Small intestine (tissue), 16 donors: Measurements from ENCODE around the gene PRKAG1. TPM values are rescaled to one million over a fixed set of nuclear protein-coding genes. Genes with fewer than 3 reads are reported as not detected.
A peak's percentile ranks its signal among the peaks of the same experiment; 100 is the strongest.
"Not testable (repeated sequence)": the region's sequence is repeated elsewhere in the genome, so short reads cannot be mapped to it uniquely, and the experiment has no call there.

Source experiments
- DNase-seq, 2 donors: peaks; one replicate each; pipeline versions ENCODE4 v3.0.0 to v3.0.0-alpha.2; 2013
- FAIRE-seq: peaks from 2 replicates; lab custom pipeline; 2012; peaks lifted over from hg19 to GRCh38; lab: Jason Lieb, UNC
- H3K27ac ChIP-seq, 3 donors: one replicate each; pipeline ENCODE4 v1.5.1; 2013; ENCODE audit warnings: low read length in 2 of 3, mild to moderate bottlenecking in 2 of 3, control low read depth in 1 of 3, inconsistent platforms in 1 of 3, low read depth in 1 of 3, moderate library complexity in 1 of 3
- H3K27me3 ChIP-seq, 3 donors: one replicate each; pipeline ENCODE4 v1.6.1; 2013; ENCODE audit warnings: low read length in 3 of 3, inconsistent platforms in 1 of 3; ENCODE audit not compliant: control insufficient read depth in 3 of 3, insufficient read depth in 3 of 3
- H3K36me3 ChIP-seq, 3 donors: one replicate each; pipeline ENCODE4 v1.6.1; 2013; ENCODE audit warnings: low read length in 3 of 3, inconsistent platforms in 1 of 3, low read depth in 1 of 3, mild to moderate bottlenecking in 1 of 3, moderate library complexity in 1 of 3; ENCODE audit not compliant: control insufficient read depth in 3 of 3, insufficient read depth in 2 of 3
- H3K4me1 ChIP-seq, 3 donors: one replicate each; pipeline ENCODE4 v1.6.1; 2013; ENCODE audit warnings: low read length in 2 of 3, inconsistent platforms in 1 of 3, low read depth in 1 of 3, mild to moderate bottlenecking in 1 of 3, moderate library complexity in 1 of 3; ENCODE audit not compliant: control insufficient read depth in 3 of 3, insufficient read depth in 2 of 3
- H3K4me3 ChIP-seq, 3 donors: one replicate each; pipeline ENCODE4 v1.5.1; 2013; ENCODE audit warnings: low read length in 3 of 3, control low read depth in 1 of 3, inconsistent platforms in 1 of 3, low read depth in 1 of 3, mild to moderate bottlenecking in 1 of 3, moderate library complexity in 1 of 3
- H3K9me3 ChIP-seq, 2 donors: one replicate each; pipeline ENCODE4 v1.6.1; 2013; ENCODE audit warnings: low read depth in 1 of 2, low read length in 1 of 2; ENCODE audit not compliant: control insufficient read depth in 2 of 2, insufficient read depth in 1 of 2
- WGBS, 3 donors: extraction: QIAGEN DNeasy Blood & Tissue Kit; methylation state at CpG; one replicate each; pipeline ENCODE4 v1.1.7; 2013; 5-methylcytosine and 5-hydroxymethylcytosine counted together
- long read RNA-seq, 10 donors: transcript quantifications; one replicate each; lab custom pipeline, GENCODE V29; 2026
- polyA plus RNA-seq, 4 donors: library from polyadenylated mRNA; stranded (reverse) in 3 of 4; unstranded in 1 of 4; fragments of 200-250 nt in 3 of 4; fragments of 120-200 nt in 1 of 4; gene quantifications; one replicate each; pipeline versions ENCODE4 v1.2.1 to v1.2.3, GENCODE V29; 2013
- donor health status: healthy with polysubstance abuse.
- donor health status: control.
- donor health status: control.
- donor health status: Bipolar disorder and iron deficiency.
- donor health status: healthy.

PRKAG1 gene
- polyA plus RNA-seq, result 10 to 100 TPM; 50.0 to 69.7 (median 60.6) TPM
- long read RNA-seq, donor 1, transcript PRKAG1-206 (12 exons, 1,699 nt), result major isoform, 15 of 25 reads
- long read RNA-seq, donor 1, partial matches to known transcripts, result 8 of 25 reads
- long read RNA-seq, donor 1, other reads (novel, unspliced or antisense), result 0 of 25 reads
- long read RNA-seq, donor 2, partial matches to known transcripts, result 0 of 2 reads
- long read RNA-seq, donor 2, other reads (novel, unspliced or antisense), result 0 of 2 reads
- long read RNA-seq, donor 3, partial matches to known transcripts, result 17 of 22 reads
- long read RNA-seq, donor 3, other reads (novel, unspliced or antisense), result 0 of 22 reads
- long read RNA-seq, donor 4, result 0 reads
- long read RNA-seq, donor 5, partial matches to known transcripts, result 0 of 5 reads
- long read RNA-seq, donor 5, other reads (novel, unspliced or antisense), result 0 of 5 reads
- long read RNA-seq, donor 6, transcript PRKAG1-206 (12 exons, 1,699 nt), result major isoform, 12 of 14 reads
- long read RNA-seq, donor 6, partial matches to known transcripts, result 0 of 14 reads
- long read RNA-seq, donor 6, other reads (novel, unspliced or antisense), result 0 of 14 reads
- long read RNA-seq, donor 7, result 0 reads
- long read RNA-seq, donor 8, result 0 reads
- long read RNA-seq, donor 9, partial matches to known transcripts, result 0 of 1 reads
- long read RNA-seq, donor 9, other reads (novel, unspliced or antisense), result 0 of 1 reads
- long read RNA-seq, donor 10, transcript PRKAG1-206 (12 exons, 1,699 nt), result major isoform, 5 of 8 reads
- long read RNA-seq, donor 10, partial matches to known transcripts, result 0 of 8 reads
- long read RNA-seq, donor 10, other reads (novel, unspliced or antisense), result 0 of 8 reads

DNA sequence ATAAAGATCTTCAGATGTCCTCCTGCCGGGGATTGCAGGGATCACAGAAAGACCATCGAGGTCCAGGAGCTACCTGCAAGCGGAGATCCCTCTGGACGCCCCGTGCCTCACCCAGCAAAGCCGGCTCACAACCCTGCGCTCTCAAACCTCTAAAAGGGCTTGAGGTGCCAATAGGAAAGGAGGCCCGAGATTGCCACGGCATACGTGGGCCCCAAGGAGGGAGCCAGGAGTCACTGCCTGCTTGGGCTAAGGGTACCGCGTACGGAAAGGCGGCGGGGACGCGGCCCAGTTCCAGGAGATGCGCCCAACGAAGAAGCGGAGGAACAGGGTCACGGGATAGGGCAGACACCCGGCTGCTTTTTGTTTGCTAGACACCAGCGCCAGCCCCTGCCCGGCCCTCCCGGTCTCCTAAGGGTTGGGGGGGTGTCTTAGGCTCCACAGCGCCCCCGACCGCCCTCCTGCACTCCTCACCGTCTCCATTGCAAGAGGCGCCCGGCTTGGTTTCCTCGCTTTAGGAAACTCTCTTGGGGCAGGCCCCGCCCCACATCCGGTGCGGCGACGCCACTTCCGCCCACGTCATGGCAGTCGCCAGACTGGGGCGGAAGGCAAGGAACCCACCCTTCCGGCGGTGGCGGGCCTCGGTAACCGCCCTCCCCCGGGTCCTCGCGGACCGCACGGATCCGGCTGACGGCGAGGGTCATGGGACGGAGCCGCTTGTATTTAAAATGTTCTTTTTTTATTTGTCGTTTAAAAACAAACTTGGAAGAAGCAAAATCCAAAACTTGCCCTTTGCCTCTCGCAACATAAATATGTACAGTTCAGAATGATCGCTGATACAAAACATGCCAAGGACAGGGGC is at the start of gene PRKAG1:
PRKAG1 (minus strand) TSS at position 516 of the 859 bp plus-strand sequence; CDS start at position 480, 36 bp downstream.
- FAIRE-seq (no peak), DNase-seq (peak; percentile 96 to 99)
- H3K27me3 ChIP-seq, result no peaks in the 10 kb centered on the region
- H3K4me1 ChIP-seq, result peaks cover 4 to 6% (median 4%) of the 10 kb centered on the region in 3 donors
- peaks cover 8 to 29% (median 9%) of the 10 kb centered on the region in 3 donors for H3K36me3 ChIP-seq
- H3K27ac ChIP-seq, result peak within 1 kb of the TSS; percentile 88 to 98 (median 97)
- H3K9me3 ChIP-seq, result no peaks in the 10 kb centered on the region
- peak within 1 kb of the TSS; percentile 79 to 91 (median 90) for H3K4me3 ChIP-seq
- 0 to 1% (median 1%) methylated on average over 55 to 59 of the region's 59 CpGs for WGBS, 3 donors

DNA sequence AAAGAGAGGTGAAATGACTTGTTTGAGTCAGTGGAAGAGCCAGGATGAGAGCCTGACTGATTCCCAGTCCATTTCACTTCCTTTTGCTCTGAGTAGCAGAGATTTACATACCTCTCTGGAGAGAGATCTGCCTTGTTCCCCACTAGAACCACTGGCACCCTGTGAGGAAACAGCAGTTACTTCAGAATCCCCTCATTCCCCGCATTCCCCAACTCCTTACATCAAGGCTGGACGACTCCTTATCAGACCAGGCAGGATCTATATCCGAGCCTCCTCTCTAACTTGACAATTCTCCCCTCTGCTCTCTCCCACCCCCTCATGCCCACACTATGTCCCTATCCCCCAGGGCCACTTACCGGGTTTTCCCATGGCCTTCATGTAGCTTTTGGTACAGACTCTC is 47.5 kb upstream of the PRKAG1 start:
- H3K4me1 ChIP-seq, result peaks cover 0 to 13% (median 4%) of the 10 kb centered on the region in 3 donors
- WGBS, 3 donors, result 80 to 85% (median 82%) methylated on average over 4 of the region's 4 CpGs
- H3K27me3 ChIP-seq, result peaks cover 0 to 6% (median 0%) of the 10 kb centered on the region in 3 donors
- no peak overlapping the region for H3K27ac ChIP-seq
- H3K36me3 ChIP-seq, result no peaks in the 10 kb centered on the region
- no peak for DNase-seq
- no peak for FAIRE-seq
- H3K9me3 ChIP-seq, result no peaks in the 10 kb centered on the region
- H3K4me3 ChIP-seq, result no peak overlapping the region

DNA sequence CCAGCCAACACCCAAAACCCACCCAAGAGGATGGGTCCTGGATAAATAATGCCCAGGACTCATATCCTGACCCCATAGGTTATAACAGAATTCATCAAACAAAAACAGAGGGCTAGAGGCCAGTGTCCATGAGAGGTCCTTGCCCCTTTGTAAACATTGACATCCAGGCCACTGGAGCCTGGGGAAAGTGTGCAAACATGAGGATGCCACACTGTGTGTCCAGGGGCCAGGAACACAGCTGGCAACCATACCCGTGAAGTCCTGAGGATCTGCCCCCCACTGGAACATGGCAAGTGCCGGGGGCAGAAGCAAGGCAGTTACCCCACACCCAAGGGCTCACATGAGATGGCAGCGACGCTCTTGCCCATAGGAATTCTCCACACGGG is 46.2 kb upstream of the PRKAG1 start:
- WGBS, 3 donors, result 93 to 95% (median 93%) methylated on average over 5 of the region's 5 CpGs
- peaks cover 0 to 9% (median 4%) of the 10 kb centered on the region in 3 donors for H3K4me1 ChIP-seq
- DNase-seq (no peak), FAIRE-seq (no peak)
- H3K27ac ChIP-seq, result no peak overlapping the region
- peaks cover 0 to 6% (median 0%) of the 10 kb centered on the region in 3 donors for H3K27me3 ChIP-seq
- H3K36me3 ChIP-seq, result no peaks in the 10 kb centered on the region
- H3K4me3 ChIP-seq, result no peak overlapping the region
- no peaks in the 10 kb centered on the region for H3K9me3 ChIP-seq

DNA sequence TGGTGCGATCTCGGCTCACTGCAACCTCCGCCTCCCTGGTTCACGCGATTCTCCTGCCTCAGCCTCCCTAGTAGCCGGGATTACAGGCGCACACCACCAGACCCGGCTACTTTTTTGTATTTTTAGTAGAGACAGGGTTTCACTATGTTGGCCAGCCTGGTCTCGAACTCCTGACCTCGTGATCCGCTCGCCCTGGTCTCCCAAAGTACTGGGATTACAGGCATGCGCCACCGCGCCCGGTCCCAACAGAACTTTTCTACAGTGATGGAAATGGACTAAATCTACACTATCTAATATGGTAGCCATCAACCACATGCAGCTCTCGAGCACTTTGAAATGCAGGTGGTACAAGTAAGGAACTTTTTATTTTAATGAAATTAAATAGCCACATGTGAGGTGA is 43.3 kb upstream of the PRKAG1 start:
- WGBS, 3 donors, result 92% methylated on average over 17 of the region's 17 CpGs
- H3K27ac ChIP-seq, H3K36me3 ChIP-seq, FAIRE-seq, DNase-seq, H3K9me3 ChIP-seq, H3K4me1 ChIP-seq, H3K4me3 ChIP-seq, H3K27me3 ChIP-seq: not testable (repeated sequence)

DNA sequence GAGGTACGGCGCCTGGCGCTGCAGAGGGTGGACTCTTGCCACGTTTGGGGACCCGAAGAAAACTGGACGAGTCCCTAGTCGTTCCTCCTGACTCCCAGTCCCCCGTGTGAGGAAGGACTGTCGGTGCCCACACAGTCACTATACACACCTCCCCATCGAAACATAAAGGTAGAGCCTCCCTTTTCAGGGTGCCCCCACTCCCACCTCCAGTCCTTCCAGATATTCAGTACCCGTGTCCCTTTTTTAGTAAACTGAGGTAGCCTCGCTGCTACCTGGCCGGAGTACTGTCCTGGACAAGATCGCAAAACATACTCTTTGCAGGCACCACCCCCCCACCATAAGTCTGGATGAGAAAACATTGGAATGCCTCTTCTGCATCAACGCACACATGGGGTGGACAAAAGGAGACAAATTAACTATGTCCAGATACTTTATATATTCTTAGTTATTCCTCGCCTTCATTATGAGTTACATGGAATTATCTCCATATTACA is 42.6 kb upstream of the PRKAG1 start:
- DNase-seq (no peak), FAIRE-seq (no peak)
- Histone ChIP-seq H3K9me3 (no peaks in the 10 kb centered on the region), H3K36me3 (peaks cover 0 to 9% (median 0%) of the 10 kb centered on the region in 3 donors), H3K27ac (peak overlapping the region in 2 of 3 donors; percentile 47 to 95), H3K27me3 (no peaks in the 10 kb centered on the region), H3K4me3 (peak overlapping the region; percentile 91 to 99 (median 96)), H3K4me1 (peaks cover 10 to 17% (median 12%) of the 10 kb centered on the region in 3 donors)
- WGBS, 3 donors, result 5 to 7% (median 6%) methylated on average over 13 to 16 of the region's 16 CpGs

DNA sequence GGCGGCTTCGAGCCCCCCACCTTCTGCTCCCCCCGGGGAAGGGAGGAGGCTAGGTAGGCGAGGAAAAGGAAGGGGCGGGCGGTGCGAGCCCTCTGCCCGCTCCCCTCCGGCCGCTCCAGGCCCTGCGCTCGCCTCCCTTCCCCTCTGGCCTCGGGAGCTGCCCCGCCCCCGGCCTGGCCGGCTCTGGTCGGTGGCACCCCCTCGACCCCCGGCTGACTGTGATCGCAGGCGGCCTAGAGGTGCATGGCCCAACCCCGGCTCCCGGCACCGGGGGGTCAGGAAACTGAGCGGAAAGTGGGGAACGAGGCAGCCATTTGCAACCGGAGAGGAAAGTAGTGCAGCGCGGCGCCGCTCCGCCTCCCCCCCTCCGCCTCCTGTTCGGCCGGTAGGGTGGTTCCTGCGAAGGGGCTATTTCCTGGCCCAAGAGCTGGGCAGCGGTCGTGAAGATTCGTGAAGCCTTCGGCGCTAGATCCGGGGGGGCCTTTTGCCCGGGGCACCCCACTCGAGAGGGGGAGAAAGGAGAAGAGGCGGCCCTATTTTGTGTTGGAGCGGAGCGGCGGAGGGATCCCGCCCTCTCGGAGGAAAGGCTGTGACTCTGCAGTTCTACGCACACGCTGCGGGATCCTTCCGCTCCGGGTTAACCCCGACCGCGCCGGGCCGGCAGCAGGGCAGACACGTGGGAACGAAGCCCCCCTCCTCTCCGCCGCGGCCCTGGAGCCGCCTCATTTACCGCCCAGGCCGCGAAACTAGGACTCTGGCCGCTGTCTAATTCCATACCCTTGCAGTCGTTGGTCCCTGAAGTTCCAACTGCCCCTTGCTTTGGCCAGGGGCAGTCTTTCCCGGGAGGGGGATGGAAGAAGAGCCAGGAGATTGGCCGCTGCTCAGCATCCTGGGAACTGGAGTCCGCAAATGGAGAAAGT is 41.9 kb upstream of the PRKAG1 start, which contains the start of gene KMT2D:
KMT2D (minus strand) TSS at position 558 of the 920 bp plus-strand sequence. CDS start 5,470 bp downstream, outside the sequence.
- H3K4me1 ChIP-seq, result peaks cover 13 to 23% (median 16%) of the 10 kb centered on the region in 3 donors
- no peaks in the 10 kb centered on the region for H3K9me3 ChIP-seq
- 0 to 1% (median 0%) methylated on average over 59 to 74 of the region's 74 CpGs for WGBS, 3 donors
- H3K27ac ChIP-seq, result peak within 1 kb of the TSS; percentile 86 to 95 (median 94)
- DNase-seq, result peak; percentile 91 to 98
- H3K4me3 ChIP-seq, result peak within 1 kb of the TSS; percentile 91 to 99 (median 96)
- FAIRE-seq, result no peak
- peaks cover 0 to 14% (median 0%) of the 10 kb centered on the region in 3 donors for H3K36me3 ChIP-seq
- no peaks in the 10 kb centered on the region for H3K27me3 ChIP-seq
